ENCODE results near the gene IMMP2L.

DNA sequence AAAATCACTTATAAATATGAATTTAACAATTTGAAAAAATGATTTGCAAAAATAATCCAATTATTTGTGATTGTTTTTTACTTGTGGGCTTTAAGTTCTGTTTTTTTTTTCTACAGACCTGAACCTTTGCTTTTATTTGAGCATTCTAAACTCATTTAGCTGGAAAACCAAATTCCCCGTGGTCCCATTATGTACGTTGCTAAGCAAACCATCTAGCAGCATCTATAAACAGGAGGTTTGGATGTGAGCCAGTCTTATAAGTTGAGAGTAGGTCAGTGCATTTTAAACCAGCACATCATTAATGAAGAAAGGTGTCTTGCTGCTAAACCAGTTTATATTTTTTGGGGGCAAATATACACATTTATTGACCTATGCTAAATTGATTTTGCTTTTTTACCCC lies 394.1 kb downstream of the IMMP2L start:
- no peak for TF ChIP-seq FOXP2 (optimal IDR thresholded peaks at IDR 0.05; ENCODE audit: borderline replicate concordance, extremely low read depth, extremely low read length, insufficient read depth)
- TF ChIP-seq TAF1 (IDR thresholded peaks at IDR 0.05; ENCODE audit: borderline replicate concordance, insufficient read depth, low read length) = no peak
- no peak for TF ChIP-seq POLR2AphosphoS5 (IDR thresholded peaks at IDR 0.05; ENCODE audit: low read depth, low read length)
